Right lobe of liver (tissue), 6 donors: ENCODE measurements around the gene ZBTB7C. TPM values are rescaled to one million over a fixed set of nuclear protein-coding genes. Genes with fewer than 3 reads are reported as not detected.

Experiments used
- ATAC-seq, 4 donors: fragments of 200-7000 bp; cut with Tn5 transposase; one replicate each; pipeline ENCODE4 v1.9.1; 2020; ENCODE audit warnings: mild to moderate bottlenecking in 4 of 4, moderate library complexity in 4 of 4
- DNase-seq, 3 donors: peaks; one replicate each; pipeline ENCODE4 v3.0.0-alpha.2; 2020
- H3K27ac ChIP-seq, 3 donors: fragments of 200-600 bp; one replicate each; pipeline ENCODE4 v1.8.0; 2022
- H3K27me3 ChIP-seq, 2 donors: fragments of 200-600 bp; one replicate each; pipeline ENCODE4 v1.8.0; 2022
- H3K36me3 ChIP-seq, 4 donors: fragments of 200-600 bp; sonication (generic) in 1 of 4; one replicate each; pipeline versions ENCODE4 v1.5.1 to v1.8.0; 2017 to 2022; ENCODE audit warnings: control low read depth in 1 of 4
- H3K4me1 ChIP-seq, 4 donors: fragments of 200-600 bp; sonication (generic) in 1 of 4; one replicate each; pipeline versions ENCODE4 v1.5.1 to v1.8.0; 2017 to 2022; ENCODE audit warnings: control low read depth in 1 of 4
- H3K4me3 ChIP-seq, 3 donors: fragments of 200-600 bp; one replicate each; pipeline ENCODE4 v1.8.0; 2022
- H3K9me3 ChIP-seq, 4 donors: fragments of 200-600 bp; sonication (generic) in 1 of 4; one replicate each; pipeline versions ENCODE4 v1.5.1 to v1.8.0; 2017 to 2022; ENCODE audit warnings: control low read depth in 1 of 4
- POLR2A ChIP-seq: fragments of 450-650 bp; IDR thresholded peaks from one replicate; pipeline ENCODE4 v1.6.1; 2017; ENCODE audit warnings: antibody characterized with exemption, mild to moderate bottlenecking
- WGBS: methylation state at CpG from one replicate; pipeline ENCODE4 v1.1.6; 2018; ENCODE audit warnings: low coverage, low lambda C conversion rate; ENCODE audit not compliant: insufficient coverage; ENCODE audit errors: missing lambda C conversion rate; 5-methylcytosine and 5-hydroxymethylcytosine counted together
- intact Hi-C, 2 donors: fragments of 100-400 bp; cut with DNase I; formaldehyde crosslinking; loops; one replicate each; pipeline versions ENCODE4 v1.11.2 to v1.14.1; 2022
- total RNA-seq, 6 experiments: library from RNA; depleted of rRNA in 2 of 6; stranded (reverse); fragments of >200 nt in 2 of 6; fragmentation: NEBNext Ultra II Directional in 3 of 6; extraction: Animal tissue kit (Norgen Biotek cat#: 25700) in 3 of 6; gene quantifications; one replicate each; pipeline versions ENCODE4 v1.1.0 to v1.2.4, GENCODE V29; 2016 to 2023
- TF ChIP-seq, protein P1 (sequence below), 4 donors: fragments of 200-600 bp in 3 of 4; fragments of 450-650 bp in 1 of 4; IDR thresholded peaks; one replicate each; pipeline versions ENCODE4 v1.5.1 to v1.8.0; 2016 to 2022; ENCODE audit warnings: antibody characterized with exemption in 4 of 4, mild to moderate bottlenecking in 2 of 4
- donor health status: DM: no; HTN: yes; CAD: no.
- donor health status: DM: no; HTN: no; CAD: no.
- donor health status: DM: no; HTN: no; CAD: no.
- donor health status: DM: no; HTN: yes; CAD: no.
- donor health status: DM: no; HTN: yes; CAD: no.

The ZBTB7C gene
- total RNA-seq, 6 experiments from 2014 or later, result 1.1 to 1.7 (median 1.3) TPM

DNA sequence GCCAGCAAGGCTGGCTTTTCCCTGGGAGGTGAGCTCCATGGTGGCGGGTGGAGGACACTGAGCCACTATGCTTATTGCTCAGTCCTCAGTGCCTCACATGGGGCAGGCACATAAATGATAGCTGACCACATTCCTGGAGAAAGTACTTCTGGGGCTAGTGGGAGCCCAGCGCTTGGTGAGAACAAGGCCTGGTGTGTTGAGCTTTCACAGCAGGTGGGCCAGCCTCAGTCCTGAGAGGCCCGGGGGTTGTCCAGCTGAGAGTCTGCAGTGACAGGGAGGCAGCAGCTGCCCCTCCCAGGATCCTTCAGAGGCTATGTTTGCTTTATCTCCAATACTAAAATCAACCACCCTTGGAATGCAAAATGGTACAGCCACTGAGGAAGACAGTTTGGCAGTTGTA, 217.7 kb downstream of the ZBTB7C start:
- no peak for TF ChIP-seq POLR2A
- TF ChIP-seq, protein P1, sequence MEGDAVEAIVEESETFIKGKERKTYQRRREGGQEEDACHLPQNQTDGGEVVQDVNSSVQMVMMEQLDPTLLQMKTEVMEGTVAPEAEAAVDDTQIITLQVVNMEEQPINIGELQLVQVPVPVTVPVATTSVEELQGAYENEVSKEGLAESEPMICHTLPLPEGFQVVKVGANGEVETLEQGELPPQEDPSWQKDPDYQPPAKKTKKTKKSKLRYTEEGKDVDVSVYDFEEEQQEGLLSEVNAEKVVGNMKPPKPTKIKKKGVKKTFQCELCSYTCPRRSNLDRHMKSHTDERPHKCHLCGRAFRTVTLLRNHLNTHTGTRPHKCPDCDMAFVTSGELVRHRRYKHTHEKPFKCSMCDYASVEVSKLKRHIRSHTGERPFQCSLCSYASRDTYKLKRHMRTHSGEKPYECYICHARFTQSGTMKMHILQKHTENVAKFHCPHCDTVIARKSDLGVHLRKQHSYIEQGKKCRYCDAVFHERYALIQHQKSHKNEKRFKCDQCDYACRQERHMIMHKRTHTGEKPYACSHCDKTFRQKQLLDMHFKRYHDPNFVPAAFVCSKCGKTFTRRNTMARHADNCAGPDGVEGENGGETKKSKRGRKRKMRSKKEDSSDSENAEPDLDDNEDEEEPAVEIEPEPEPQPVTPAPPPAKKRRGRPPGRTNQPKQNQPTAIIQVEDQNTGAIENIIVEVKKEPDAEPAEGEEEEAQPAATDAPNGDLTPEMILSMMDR (IDR thresholded peaks at IDR 0.05), result no peak
- no peak overlapping the region for H3K27ac ChIP-seq
- H3K4me3 ChIP-seq, result no peak overlapping the region
- WGBS, result no CpG with 5 or more reads among the region's 3 CpGs
- intact Hi-C loops, result no loop called here
- no peaks in the 10 kb centered on the region for H3K36me3 ChIP-seq
- H3K4me1 ChIP-seq, result peaks cover 0 to 39% (median 16%) of the 10 kb centered on the region in 4 donors
- no peaks in the 10 kb centered on the region for H3K9me3 ChIP-seq
- DNase-seq (no peak), ATAC-seq (no peak)
- H3K27me3 ChIP-seq, result no peaks in the 10 kb centered on the region

DNA sequence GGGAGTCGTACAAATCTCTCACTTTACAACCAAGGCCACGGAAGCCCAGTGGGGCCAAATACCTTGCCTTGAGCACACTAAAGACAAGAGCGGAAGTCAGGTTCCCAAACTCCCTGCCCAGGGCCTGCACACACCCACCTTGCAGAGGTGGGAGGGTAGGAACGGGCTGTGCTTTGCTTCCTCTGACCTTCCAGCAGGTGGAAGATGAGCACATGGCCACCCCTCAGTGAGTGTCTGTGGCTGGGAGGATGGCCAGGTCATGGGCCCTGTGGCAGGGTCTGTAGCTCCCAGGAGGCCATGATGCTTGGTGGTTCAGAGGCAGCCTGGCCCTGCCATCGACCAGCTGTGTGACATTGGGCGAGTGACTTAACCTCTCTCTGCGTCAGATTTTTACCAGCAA, 218.2 kb downstream of the ZBTB7C start:
- TF ChIP-seq, protein P1 (IDR thresholded peaks at IDR 0.05), result no peak
- no peak for TF ChIP-seq POLR2A
- H3K36me3 ChIP-seq, result no peaks in the 10 kb centered on the region
- peaks cover 0 to 34% (median 16%) of the 10 kb centered on the region in 4 donors for H3K4me1 ChIP-seq
- DNase-seq (no peak), ATAC-seq (no peak)
- WGBS, result 71% methylated on average over 3 of the region's 7 CpGs
- H3K9me3 ChIP-seq, result no peaks in the 10 kb centered on the region
- intact Hi-C loops, result no loop called here
- H3K4me3 ChIP-seq, result no peak overlapping the region
- H3K27ac ChIP-seq, result no peak overlapping the region
- H3K27me3 ChIP-seq, result no peaks in the 10 kb centered on the region

DNA sequence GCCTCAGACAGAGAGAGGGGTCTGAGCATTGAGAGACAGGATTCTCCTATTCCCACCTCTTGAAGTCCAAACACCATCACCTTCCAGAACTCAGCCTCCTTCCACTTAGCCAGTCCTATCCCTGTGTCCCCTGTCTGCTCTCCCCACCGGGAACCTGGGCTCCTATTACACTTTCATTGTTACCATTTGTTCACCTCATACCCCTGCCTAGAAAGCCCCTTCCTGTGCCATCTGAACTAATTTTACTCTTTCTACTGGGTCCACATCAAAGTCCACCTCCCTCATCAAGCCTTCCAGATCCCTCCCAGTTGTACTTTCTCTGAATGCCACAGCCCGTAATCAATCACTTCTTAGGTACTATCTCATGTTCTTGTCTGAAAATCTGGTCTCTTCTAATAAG, 220.6 kb downstream of the ZBTB7C start:
- no peak overlapping the region for H3K4me3 ChIP-seq
- no peak overlapping the region for H3K27ac ChIP-seq
- 92% methylated on average over 2 of the region's 2 CpGs for whole genome bisulfite sequencing
- H3K4me1 ChIP-seq, result peaks cover 0 to 28% (median 13%) of the 10 kb centered on the region in 4 donors
- DNase-seq (no peak), ATAC-seq (no peak)
- no peak for TF ChIP-seq POLR2A
- TF ChIP-seq, protein P1 (IDR thresholded peaks at IDR 0.05), result no peak
- H3K9me3 ChIP-seq, result no peaks in the 10 kb centered on the region
- no peaks in the 10 kb centered on the region for H3K27me3 ChIP-seq
- no peaks in the 10 kb centered on the region for H3K36me3 ChIP-seq
- intact Hi-C loops, result no loop called here

DNA sequence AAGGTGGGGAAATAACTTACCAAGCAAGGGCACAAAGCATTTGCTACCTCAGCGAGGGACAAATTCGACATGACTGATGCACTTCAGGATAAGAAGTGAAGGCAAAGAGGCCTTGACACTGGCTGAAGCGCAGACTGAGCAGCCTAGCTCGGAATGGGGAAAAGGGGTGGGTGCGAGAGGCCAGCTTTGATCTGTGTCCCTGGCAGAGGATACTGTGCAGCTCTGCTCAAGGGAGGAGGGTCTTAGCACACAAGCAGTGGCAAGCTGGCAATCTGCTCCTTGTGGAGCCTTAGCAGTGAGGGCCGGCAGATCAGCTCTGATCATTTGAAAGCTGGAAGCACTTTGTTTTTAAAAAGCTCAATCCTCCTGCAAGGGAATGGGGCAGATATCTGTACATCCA, 222.3 kb downstream of the ZBTB7C start:
- intact Hi-C loops, result no loop called here
- H3K4me1 ChIP-seq, result peaks cover 0 to 12% (median 2%) of the 10 kb centered on the region in 4 donors
- no peaks in the 10 kb centered on the region for H3K36me3 ChIP-seq
- TF ChIP-seq, protein P1 (IDR thresholded peaks at IDR 0.05), result no peak
- TF ChIP-seq POLR2A, result no peak
- no peak overlapping the region for H3K27ac ChIP-seq
- H3K9me3 ChIP-seq, result no peaks in the 10 kb centered on the region
- ATAC-seq, result no peak
- H3K27me3 ChIP-seq, result no peaks in the 10 kb centered on the region
- no peak for DNase-seq
- no peak overlapping the region for H3K4me3 ChIP-seq
- WGBS, result 83% methylated on average over 1 of the region's 6 CpGs
